Middle frontal gyrus (tissue), 1 donor: ENCODE measurements around the gene TASOR.
"Not testable (repeated sequence)": the region's sequence is repeated elsewhere in the genome, so short reads cannot be mapped to it uniquely, and the experiment has no call there.

Experiments used
- DNase-seq: peaks from one replicate; pipeline ENCODE4 v3.0.0-alpha.2; 2015; ENCODE audit warnings: low spot score; ENCODE audit errors: extremely low spot score

The TASOR gene

GRCh38 chr3:56683122-56683817, at the start of gene TASOR:
Gene TASOR, minus strand, starts transcription at chr3:56683265. Its CDS starts 259 bp downstream, at chr3:56683006.
- peak; percentile 62 for DNase-seq

GRCh38 chr3:56732109-56732508, 49.0 kb upstream of the TASOR start:
- DNase-seq = no peak

GRCh38 chr3:56725175-56725574, 42.1 kb upstream of the TASOR start:
- DNase-seq = no peak

GRCh38 chr3:56724676-56725075, 41.6 kb upstream of the TASOR start:
- no peak for DNase-seq

GRCh38 chr3:56720849-56721248, 37.8 kb upstream of the TASOR start:
- no peak for DNase-seq

- not testable (repeated sequence) for DNase-seq
Measured at GRCh38 chr3:56718809-56719208, 35.7 kb upstream of the TASOR start.

GRCh38 chr3:56711344-56711743, 28.3 kb upstream of the TASOR start:
- DNase-seq = no peak

- DNase-seq = not testable (repeated sequence)
Measured at GRCh38 chr3:56707412-56707811, 24.3 kb upstream of the TASOR start.

- no peak for DNase-seq
Measured at GRCh38 chr3:56706629-56707028, 23.6 kb upstream of the TASOR start.

GRCh38 chr3:56704706-56705105, 21.6 kb upstream of the TASOR start:
- no peak for DNase-seq

GRCh38 chr3:56702490-56703315, 19.6 kb upstream of the TASOR start:
- DNase-seq = peak; percentile 73

- no peak for DNase-seq
Measured at GRCh38 chr3:56700151-56700550, 17.1 kb upstream of the TASOR start.

GRCh38 chr3:56694867-56695683, 12.0 kb upstream of the TASOR start:
- no peak for DNase-seq

GRCh38 chr3:56693750-56694149, 10.7 kb upstream of the TASOR start:
- no peak for DNase-seq

- DNase-seq = not testable (repeated sequence)
Measured at GRCh38 chr3:56692520-56693433, 9.7 kb upstream of the TASOR start.

GRCh38 chr3:56692001-56692365, 8.9 kb upstream of the TASOR start:
- not testable (repeated sequence) for DNase-seq

- DNase-seq = no peak
Measured at GRCh38 chr3:56691165-56692000, 8.3 kb upstream of the TASOR start.

- no peak for DNase-seq
Measured at GRCh38 chr3:56689303-56689702, 6.2 kb upstream of the TASOR start.

- no peak for DNase-seq
Measured at GRCh38 chr3:56688191-56688590, 5.1 kb upstream of the TASOR start.

- no peak for DNase-seq
Measured at GRCh38 chr3:56684029-56684428, 964 bp upstream of the TASOR start.
